GM21528 (cell line): Measurements from ENCODE around the gene ERF.
A peak's percentile ranks its signal among the peaks of the same experiment; 100 is the strongest.

ENCODE experiments used
- ATAC-seq: cut with Tn5 transposase; IDR thresholded peaks from one replicate; pipeline ENCODE4 v1.9.1; 2021; ENCODE audit warnings: mild to moderate bottlenecking, moderate library complexity; ENCODE audit not compliant: unreplicated experiment, low FRiP score

ERF gene

DNA sequence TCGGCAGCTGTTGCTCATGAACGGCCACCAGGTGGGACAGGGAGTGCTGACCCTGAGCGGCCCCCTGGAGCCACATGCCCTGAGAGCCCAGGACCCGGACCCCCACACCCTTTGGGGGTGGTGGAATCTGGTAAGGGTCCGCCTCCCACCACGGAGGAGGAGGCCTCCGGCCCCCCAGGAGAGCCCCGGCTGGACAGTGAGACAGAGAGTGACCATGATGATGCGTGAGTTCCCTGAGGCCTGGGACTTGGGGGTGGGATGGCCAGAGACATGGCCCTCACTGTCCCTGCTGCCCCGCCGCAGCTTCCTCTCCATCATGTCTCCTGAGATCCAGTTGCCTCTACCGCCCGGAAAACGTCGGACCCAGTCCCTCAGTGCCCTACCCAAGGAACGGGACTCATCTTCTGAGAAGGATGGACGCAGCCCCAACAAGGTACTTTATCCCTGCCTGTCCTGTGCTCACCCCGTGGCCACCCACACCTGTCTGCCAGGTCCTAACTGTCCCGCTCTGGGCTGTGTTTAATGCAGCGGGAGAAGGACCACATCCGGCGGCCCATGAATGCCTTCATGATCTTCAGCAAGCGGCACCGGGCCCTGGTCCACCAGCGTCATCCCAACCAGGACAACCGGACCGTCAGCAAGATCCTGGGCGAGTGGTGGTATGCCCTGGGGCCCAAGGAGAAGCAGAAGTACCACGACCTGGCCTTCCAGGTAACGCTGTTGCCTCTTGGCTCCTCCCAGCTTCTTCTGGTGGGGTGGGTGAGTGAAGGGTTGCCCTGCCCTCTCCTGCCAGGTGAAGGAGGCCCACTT is 32.3 kb upstream of the ERF start:
- no peak for ATAC-seq

DNA sequence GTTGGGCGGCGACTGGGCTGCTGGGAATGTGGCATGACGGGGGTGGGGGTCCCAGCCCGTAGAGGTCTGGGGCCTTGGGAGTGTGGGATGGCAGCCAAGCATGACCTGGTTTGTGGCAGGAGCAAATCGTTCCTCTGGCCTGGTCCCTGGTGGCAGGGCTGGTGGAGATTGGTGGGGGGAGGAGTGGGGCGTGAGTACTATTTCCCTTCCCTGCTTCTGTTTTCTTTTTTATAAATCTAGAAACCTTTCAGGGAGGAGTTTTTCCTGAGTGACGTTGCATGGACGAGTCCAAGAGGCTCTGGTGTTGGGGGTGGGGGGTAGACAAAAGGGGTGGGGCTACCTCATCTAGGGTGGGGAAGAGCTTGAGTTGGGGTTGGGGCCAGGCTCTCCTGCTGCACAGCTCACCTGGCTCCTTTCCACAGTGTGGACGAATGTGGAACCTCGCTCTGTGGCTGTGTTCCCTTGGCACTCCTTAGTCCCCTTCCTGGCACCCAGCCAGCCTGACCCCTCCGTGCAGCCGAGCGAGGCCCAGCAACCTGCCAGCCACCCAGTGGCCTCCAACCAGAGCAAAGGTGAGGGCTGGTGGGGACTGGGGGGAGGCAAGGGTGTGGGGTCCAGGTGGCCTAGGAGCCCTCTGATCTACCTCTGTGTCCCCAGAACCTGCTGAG is 31.6 kb upstream of the ERF start:
- no peak for ATAC-seq

DNA sequence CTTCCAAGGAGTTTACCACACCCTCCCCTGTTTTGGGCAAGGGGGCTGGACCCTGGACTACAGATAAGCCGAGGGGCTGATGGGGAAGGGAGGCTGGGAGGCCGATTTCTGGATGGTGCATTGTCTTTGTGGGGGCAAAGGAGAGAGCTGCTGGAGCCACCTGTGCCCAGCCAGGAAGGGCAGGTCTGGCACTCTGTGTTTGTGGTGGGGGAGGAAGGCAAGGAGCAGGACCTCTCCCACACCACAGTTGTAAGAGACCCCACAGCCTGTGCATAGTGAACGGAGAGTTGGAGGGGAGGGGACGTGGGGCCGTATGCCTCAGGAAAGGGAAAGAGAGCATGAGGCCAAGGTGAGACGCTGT is 31.0 kb upstream of the ERF start:
- ATAC-seq, result no peak

DNA sequence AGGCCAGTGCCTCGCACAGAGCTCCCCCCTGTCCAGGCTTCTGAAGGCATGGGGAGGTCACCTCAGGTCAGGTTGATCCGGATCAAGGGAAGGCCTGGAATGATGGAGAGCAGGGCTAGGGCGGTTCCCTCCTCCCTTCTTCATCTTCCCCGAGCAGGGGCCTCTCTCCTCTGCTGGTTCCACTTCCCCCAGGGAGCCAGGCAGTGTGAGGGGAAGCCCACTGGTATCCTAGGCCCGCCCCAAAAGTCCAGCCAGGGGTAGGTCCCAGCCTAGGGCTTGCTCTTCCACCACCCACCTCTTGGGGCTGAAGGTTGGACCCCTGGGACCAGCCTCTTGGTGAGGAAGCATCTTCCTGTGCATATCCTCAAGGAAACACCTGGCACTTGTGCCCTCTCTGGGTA is 30.6 kb upstream of the ERF start:
- ATAC-seq, result no peak

DNA sequence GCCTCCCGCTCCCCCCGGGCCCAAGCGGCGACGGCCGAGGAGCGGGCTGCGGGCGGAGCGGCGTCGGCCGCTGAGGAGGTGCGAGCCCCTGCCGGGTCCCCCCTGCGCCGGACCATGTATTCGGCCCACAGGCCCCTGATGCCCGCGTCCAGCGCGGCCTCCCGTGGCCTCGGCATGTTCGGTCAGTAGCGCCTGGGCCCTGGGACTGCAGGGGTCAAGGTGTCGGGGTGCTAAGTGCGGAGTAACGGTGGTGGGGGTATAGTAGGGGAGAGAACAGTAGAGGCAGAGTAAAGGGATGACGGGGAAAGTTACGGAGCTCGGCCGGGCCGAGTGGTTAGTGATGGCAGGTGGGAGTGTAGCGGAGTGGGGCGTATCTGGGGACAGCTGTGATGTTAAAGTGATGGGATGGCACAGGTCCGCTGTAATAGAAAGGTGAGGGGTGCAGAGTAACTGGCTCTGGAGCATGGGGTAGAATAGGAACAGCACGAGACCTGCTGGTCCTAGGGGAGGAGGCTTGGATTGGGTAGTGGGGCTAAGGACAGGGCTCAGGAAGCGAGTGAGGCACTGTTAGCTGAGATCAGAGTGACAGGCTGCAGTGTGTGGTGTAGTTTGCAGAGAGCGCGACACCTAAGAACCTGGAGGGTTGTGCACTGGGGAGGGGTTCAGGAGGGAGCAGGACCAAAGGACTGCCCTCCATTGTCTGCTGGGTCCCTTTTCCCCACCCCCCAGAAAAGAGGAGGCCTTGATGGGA is 29.8 kb upstream of the ERF start:
- no peak for ATAC-seq

DNA sequence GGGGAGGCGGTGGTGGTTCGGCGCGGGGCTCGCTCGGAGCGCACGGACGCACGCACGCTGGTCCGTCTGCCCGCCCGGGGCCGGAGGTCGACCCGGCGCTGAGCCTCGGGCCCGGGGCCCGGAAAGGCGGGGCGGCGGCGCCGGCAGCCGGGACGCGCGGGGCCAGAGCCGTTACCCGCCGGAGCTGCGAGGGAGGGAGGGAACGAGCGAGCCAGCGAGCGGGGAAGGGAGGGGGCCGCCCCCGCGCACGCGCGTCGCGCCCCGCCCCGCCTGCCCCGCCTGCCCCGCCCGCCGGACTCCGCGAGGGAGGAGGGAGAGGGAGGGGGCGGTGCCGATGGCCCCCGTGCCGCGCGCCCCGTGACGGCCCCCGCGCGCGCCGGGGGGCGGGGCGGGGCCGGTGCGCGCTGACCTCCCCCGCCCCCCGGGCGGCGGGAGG is 29.2 kb upstream of the ERF start:
- ATAC-seq, result peak; percentile 31

DNA sequence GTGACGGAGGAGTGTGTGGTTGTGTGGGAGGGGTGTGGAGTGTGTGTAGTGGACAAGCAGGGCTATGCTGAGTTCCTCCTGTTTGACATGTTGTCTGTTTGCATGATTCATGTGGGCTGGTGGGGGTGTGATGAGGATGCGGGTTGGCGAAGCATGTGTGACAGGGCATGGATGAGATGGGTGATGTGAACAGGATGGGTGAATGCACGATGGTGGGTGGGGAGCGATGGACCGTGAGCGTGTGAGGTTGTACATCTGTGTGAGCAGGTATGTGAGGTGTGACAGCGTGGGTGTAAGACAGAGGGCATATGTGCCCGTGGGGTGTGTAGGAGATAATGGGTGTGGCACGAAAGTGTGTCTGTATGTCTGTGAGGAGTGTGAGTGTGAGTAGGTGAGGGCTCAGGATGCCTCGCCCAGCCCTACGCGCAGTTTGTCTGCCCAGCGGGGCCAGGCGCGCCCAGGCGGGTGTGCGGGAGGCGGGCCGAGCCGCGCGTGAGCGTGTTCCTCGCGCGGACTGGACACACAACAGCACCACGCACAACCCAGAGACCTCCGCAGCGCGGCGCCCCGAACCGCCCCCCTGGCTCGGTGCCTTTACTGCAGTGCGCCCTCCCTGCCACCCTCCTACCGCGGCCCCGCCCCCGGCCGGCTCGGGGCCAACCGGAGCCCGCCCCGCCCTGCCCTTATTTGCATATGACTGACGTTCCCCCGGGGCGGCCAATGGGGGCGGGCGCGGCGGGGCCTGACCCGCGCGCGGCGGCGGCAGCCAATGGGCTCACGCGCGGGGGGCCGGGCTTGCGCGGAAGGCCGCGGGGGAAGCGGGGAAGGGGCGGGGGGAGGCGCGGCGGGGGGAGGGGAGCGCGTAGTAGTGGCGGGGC is 28.5 kb upstream of the ERF start:
- ATAC-seq, result peak; percentile 43

DNA sequence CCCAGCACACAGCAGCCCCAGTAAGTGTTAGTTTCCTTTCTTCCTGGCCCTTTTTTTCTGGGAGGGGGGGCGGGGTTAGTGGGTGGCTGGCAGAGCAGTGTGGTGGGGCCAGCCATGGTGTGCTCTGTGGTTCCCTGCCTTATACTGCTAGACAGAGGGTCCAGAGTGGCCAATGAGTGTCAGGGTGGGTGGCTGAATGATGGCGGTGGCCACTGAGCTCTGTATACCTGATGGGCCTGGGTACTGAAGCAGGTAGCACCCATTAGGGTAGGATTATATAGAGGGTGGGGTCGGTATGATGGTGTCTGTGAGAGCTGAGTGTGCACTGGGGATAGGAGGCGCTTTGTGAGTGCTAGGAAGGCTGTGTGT is 27.9 kb upstream of the ERF start:
- peak; percentile 0 for ATAC-seq

DNA sequence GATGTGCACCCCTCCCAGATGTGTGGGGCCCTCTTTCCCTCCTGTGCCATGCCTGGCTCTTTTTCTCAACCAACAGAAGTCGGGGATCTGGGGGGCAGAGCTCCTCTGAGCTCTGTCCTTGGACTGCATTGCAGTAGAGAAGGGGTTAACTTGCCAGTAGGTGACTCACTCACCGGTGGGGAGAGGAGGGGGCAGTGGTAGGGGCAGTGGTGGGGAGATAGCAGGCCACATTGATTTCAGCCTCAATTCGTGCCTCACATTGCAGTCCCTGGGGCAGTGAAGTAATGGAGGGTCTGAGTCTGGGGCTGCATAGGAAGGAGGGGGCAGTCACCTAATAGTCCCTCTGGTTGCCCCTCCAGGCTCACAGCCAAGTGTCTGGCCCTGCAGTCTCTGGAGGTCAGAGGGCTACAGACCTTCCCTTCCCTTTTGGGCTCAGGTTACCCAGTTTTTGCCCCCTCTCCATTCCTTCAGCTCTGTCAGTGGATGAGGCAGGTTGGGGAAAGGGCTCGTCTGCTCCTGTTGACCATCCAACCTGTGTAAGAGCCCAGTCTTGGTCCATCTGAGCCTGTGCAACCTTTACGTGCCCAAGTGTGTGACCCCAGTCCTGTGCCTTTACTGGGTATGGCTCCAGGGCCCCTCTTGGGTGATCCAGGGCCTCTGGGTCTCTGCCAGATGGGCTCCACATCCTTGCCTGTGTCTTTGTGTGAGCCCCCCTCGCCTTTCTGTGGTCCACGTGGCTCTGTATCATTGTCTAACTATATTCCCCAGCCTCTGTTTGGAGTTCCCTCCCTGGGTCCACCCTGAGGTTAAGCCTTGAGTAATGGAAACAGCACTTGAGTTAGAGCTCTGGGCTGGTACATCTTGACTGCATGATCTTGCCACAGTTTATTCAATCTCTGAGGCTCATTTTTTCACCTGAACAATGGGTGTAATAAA is 27.2 kb upstream of the ERF start:
- ATAC-seq, result no peak

DNA sequence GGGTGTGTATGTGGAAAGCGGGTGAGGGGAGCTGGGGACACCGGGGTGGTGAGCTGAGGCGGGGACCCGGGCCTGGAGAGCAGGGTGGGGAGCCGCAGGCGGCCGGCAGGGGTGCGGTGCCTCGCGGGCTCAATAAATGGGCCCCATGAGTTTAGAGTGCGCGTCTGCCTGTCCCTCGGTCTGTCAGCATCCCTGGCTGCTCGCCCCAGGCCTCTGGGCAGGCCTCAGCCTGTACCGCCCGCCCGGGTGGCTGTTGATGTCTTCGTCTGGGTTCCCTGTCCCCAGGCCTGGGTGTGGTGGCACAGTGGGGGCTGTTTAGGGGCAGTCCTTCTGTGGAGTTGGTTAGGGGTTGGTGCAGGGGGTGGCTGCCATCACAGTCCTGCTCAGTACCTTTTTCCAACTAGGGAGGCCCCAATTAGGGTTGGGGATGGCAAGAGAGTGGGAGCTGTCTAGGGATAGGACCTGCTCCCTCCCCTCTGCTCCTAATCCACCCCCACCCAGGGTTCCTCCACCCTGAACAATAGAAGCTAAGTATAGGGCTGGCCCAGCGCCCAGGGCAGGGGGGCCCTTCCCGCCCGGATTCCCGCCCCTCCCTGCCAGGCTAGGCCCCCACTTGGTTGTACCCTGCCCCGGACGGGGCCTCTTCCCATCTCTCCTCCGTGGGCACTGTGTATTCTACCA is 26.4 kb upstream of the ERF start:
- ATAC-seq, result no peak

DNA sequence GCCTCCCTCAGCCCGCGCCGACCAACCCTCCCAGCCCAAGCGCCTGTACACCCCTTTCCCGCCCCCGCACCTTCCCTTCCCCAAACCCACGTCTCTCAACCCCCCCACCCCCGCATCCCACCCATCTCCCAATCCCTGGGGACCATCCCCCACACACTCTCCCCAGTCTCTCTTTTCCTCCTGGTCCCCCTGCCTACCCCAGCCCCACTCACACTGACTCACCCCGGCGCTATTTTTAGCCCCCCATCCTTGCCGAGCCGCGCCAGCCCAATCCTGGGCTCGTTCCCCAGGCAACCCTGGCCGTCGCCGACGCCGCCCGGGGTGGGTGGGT is 25.9 kb upstream of the ERF start:
- ATAC-seq, result no peak

DNA sequence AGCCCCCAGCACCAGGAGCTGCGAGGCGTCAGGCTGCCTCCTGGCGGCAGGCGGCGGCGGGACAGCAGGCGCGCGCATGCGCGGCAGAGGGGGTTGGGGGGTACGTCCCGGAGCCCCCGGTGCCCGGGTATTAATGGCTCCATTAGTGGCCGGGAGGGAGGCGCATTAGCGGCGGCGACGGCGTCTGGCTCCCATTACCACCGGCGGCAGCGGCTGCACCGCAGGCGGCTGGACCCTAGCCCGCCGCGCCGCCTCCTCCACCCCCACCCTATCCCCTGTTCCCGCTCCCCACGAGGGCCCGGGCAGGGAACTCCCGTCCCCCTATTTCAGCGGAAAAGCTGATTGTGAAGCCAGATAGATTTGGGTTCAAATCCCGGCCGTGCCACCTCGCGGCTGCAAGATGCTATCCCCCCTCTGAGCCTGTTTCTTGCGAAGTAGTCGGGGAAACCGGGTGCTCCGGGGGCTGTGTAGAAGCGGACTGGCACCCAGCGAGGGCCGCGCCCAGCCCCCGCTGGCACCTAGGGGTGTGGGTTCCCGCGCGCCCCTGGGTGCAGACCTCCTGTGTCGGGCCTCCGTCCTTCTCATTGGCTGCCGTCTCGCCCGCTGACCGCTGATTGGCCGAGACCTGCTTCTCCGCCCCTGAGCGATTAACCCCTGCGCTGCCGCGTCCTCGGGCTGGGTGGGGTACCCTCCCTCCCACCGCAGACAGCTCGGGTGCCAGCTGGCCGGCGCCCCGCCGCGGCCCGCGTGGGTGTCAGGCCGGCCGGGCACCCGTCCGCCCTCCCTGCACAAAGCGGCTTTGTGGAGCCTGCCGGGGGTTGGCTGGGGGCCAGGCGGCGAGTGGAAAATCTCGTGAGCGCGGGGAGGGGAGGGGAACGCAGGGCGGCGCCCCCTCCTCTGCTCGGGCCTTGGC is 25.2 kb upstream of the ERF start:
- ATAC-seq, result no peak

DNA sequence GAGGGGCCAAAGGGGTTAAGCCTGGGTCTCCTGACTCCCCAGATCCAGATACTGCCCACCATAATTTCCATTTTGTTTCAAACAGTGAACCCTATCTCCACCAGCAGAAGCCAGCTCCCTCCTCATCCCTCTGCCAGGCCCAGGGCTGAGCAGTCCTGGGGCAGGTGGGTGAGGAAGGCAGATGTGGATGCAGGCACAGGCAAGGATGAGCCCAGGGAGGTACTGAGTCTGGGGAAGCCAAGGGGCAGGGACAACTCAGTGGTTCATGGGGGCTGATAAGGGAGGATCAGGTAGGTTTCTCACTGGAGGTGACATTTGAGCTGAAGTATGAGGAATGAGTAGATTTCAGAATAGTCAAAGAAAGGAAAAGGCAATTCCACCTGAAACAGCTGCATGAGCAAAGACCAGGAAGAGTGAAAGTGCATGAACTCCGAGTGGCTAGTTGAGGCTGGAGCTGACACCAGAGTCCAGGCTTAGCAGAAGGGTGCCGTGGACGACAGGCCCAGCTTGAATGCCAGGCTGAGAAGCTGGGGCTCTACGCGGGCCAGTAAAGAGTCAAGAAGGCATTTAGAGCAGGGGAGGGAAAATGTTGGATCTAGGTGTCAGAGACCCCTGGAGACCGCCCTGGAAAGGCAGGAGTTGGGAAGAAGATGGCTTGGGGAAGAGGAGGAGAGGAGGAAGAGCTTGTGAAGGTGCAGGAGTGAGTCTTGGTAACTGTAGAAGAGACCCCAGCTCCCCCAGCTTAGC is 24.4 kb upstream of the ERF start:
- no peak for ATAC-seq

DNA sequence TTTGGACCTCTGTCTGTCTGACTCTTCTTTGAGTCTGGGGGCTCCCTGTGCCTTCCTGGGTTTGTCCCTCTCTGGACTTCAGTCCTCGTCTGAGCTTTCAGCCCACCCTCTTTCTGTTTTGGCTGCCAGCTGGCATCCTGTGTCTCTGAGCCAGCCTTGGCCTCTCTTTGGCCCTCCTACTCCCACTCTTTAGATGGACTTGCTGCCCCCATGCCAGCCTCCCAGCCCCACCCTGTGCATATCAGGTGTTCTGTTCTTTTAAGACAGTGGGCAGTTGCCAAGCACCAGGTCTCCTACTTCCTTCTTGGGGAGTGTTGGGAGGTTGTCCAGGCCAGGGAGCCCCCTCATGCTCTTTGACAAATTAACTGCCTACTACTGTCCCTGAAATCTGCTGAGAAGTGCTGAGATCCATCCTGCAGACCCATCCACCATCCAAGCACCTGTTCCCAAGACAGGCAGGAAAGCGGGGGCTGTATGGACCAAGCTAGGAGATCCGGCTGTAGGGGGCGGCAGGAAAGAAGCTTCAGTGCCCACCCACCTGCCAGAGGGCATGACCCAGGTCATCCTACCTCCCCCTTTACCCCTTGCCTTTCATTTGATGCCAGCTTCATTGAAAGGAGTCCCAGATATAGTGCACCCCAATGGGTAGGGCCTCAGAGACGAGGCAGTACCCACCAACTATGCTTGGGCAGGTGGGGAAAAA is 23.7 kb upstream of the ERF start:
- ATAC-seq, result no peak

DNA sequence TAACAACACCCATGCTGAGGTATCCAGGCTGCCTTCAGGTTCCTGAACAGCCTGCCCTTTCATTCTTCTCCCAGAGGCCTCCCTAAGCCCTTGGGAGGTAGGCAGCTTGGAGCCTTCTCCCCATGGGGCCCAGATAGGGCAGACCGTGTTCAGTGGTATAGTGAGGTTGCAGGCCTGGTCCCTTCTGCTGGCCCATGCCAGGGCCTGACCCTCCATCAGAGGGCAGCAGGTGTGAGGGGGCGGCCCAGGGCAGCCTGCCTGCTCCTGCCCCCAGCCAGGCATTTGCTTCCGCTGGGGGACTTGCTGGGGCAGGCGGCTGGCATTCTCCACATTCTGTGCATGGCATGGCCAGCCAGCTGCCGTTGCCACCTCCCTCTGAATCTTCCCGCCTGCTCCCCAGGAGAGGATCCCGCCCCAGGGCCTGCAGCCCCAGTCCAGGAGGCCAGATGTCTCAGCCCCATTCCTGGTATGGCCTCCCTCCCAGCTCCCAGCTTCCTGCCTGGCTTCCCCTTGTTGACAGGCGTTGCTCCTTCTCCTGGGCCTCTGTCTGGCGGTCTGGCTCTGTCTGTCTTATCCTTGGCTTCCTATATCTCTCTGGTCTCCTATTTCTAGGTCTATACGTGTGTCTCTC is 23.0 kb upstream of the ERF start:
- no peak for ATAC-seq

DNA sequence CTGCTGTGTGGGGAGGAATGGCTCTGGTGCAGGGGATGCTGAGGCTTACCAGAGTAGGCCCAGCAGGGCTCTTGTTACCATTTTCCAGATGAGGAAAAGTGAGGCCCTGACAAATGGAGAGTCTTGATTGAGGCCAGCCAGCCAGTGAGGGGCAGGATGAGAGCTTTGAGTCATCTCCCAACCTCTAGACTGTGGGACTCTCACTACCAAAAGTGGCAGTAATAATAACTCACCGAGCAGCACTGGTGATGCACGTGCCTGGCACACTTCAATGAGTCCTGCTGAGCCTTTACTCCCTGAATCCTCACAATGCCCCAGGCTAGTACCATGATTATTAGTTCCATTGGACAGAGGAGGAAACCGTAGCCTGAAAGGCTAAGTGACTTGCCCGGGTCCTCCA is 21.9 kb upstream of the ERF start:
- no peak for ATAC-seq
